ENCODE data around the gene GAB2.

GAB2 gene

GRCh38 chr11:78170874-78171549, 246.6 kb downstream of the GAB2 start:
- DNase-seq: no peak

- no peak for DNase-seq
Observed at GRCh38 chr11:78170413-78170812, 247.2 kb downstream of the GAB2 start.

GRCh38 chr11:78168539-78169477, 248.8 kb downstream of the GAB2 start:
- peak; percentile 51 for DNase-seq

GRCh38 chr11:78166855-78167469, 250.7 kb downstream of the GAB2 start:
- no peak for DNase-seq
